Inferior parietal cortex (tissue), 1 donor: Measurements from ENCODE around the gene IFT43.

Experiments
- DNase-seq: peaks from one replicate; pipeline ENCODE4 v3.0.0-alpha.2; 2016; ENCODE audit errors: extremely low spot score

IFT43 gene

GRCh38 chr14:76080025-76080424 lies 94.5 kb downstream of the IFT43 start:
- DNase-seq, result no peak

GRCh38 chr14:76080471-76080870 lies 94.9 kb downstream of the IFT43 start:
- DNase-seq, result no peak

- no peak for DNase-seq
These were observed 96.1 kb downstream of the IFT43 start for GRCh38 chr14:76081642-76082041.

- DNase-seq, result no peak
These were observed 98.5 kb downstream of the IFT43 start for GRCh38 chr14:76083796-76084765.

GRCh38 chr14:76085358-76085757 lies 99.8 kb downstream of the IFT43 start:
- no peak for DNase-seq

- no peak for DNase-seq
These were observed 101.1 kb downstream of the IFT43 start for GRCh38 chr14:76086636-76087035.

GRCh38 chr14:76088326-76088725 lies 102.8 kb downstream of the IFT43 start:
- no peak for DNase-seq

GRCh38 chr14:76088771-76089571 lies 103.4 kb downstream of the IFT43 start:
- no peak for DNase-seq

- DNase-seq, result no peak
These were observed 104.0 kb downstream of the IFT43 start for GRCh38 chr14:76089575-76089974.

GRCh38 chr14:76090616-76091391 lies 105.2 kb downstream of the IFT43 start:
- DNase-seq, result no peak

- no peak for DNase-seq
These were observed 107.5 kb downstream of the IFT43 start for GRCh38 chr14:76093077-76093476.

- no peak for DNase-seq
These were observed 110.7 kb downstream of the IFT43 start for GRCh38 chr14:76096257-76096656.

- DNase-seq, result no peak
These were observed 112.0 kb downstream of the IFT43 start for GRCh38 chr14:76097547-76097946.

- DNase-seq, result no peak
These were observed 112.5 kb downstream of the IFT43 start for GRCh38 chr14:76098047-76098446.

- DNase-seq, result no peak
These were observed 113.5 kb downstream of the IFT43 start for GRCh38 chr14:76098916-76099675.

- DNase-seq, result no peak
These were observed 114.7 kb downstream of the IFT43 start for GRCh38 chr14:76100236-76100635.

- DNase-seq, result no peak
These were observed 116.1 kb downstream of the IFT43 start for GRCh38 chr14:76101391-76102379.

- DNase-seq, result no peak
These were observed 119.3 kb downstream of the IFT43 start for GRCh38 chr14:76104802-76105355.

GRCh38 chr14:76106188-76106587 lies 120.6 kb downstream of the IFT43 start:
- no peak for DNase-seq
